ENCODE measurements around the gene CA5A.
A peak's percentile ranks its signal among the peaks of the same experiment; 100 is the strongest.

The CA5A gene

GRCh38 chr16:87956365-87957231 lies 20.3 kb upstream of the CA5A start:
- peak; percentile 36 for TF ChIP-seq CTCF (IDR thresholded peaks at IDR 0.05; ENCODE audit: low read depth, low read length)
- peak; percentile 70 to 71 for DNase-seq (ENCODE audit: low read depth in 2 of 2)
- H3K4me3 ChIP-seq (replicated peaks in 1 of 2; ENCODE audit: low read depth in 2 of 2, low read length in 2 of 2): no peak overlapping the region

GRCh38 chr16:87956098-87956364 lies 19.7 kb upstream of the CA5A start:
- H3K4me3 ChIP-seq (replicated peaks in 1 of 2; ENCODE audit: low read depth in 2 of 2, low read length in 2 of 2): no peak overlapping the region
- no peak for DNase-seq (ENCODE audit: low read depth in 2 of 2)
- no peak for TF ChIP-seq CTCF (IDR thresholded peaks at IDR 0.05; ENCODE audit: low read depth, low read length)

- TF ChIP-seq CTCF (IDR thresholded peaks at IDR 0.05; ENCODE audit: low read depth, low read length): no peak
- no peak overlapping the region for H3K4me3 ChIP-seq (replicated peaks in 1 of 2; ENCODE audit: low read depth in 2 of 2, low read length in 2 of 2)
- DNase-seq (ENCODE audit: low read depth in 2 of 2): peak in 1 of 2 donors; percentile 49
Measured at GRCh38 chr16:87955302-87956097, 19.2 kb upstream of the CA5A start.

- H3K4me3 ChIP-seq (replicated peaks in 1 of 2; ENCODE audit: low read depth in 2 of 2, low read length in 2 of 2): no peak overlapping the region
- DNase-seq (ENCODE audit: low read depth in 2 of 2): no peak
- TF ChIP-seq CTCF (IDR thresholded peaks at IDR 0.05; ENCODE audit: low read depth, low read length): no peak
Measured at GRCh38 chr16:87954826-87955225, 18.5 kb upstream of the CA5A start.

- H3K4me3 ChIP-seq (replicated peaks in 1 of 2; ENCODE audit: low read depth in 2 of 2, low read length in 2 of 2): no peak overlapping the region
- TF ChIP-seq CTCF (IDR thresholded peaks at IDR 0.05; ENCODE audit: low read depth, low read length): no peak
- DNase-seq (ENCODE audit: low read depth in 2 of 2): no peak
Measured at GRCh38 chr16:87954361-87954760, 18.0 kb upstream of the CA5A start.

GRCh38 chr16:87953308-87954215 lies 17.2 kb upstream of the CA5A start:
- no peak overlapping the region for H3K4me3 ChIP-seq (replicated peaks in 1 of 2; ENCODE audit: low read depth in 2 of 2, low read length in 2 of 2)
- no peak for DNase-seq (ENCODE audit: low read depth in 2 of 2)
- no peak for TF ChIP-seq CTCF (IDR thresholded peaks at IDR 0.05; ENCODE audit: low read depth, low read length)

All from cardiac fibroblast (primary cell).